K562 (cell line): ENCODE results near the gene ULK3. TPM values are rescaled to one million over a fixed set of nuclear protein-coding genes. Genes with fewer than 3 reads are reported as not detected.

Source experiments
- CREB1 ChIP-seq, 2 experiments: sonication (generic) in 1 of 2; formaldehyde crosslinking in 1 of 2; IDR thresholded peaks; 2 replicates each; pipeline versions ENCODE4 v1.6.1 to v1.8.0; 2012 to 2022; ENCODE audit warnings: inconsistent platforms in 1 of 2, mild to moderate bottlenecking in 1 of 2, missing genetic modification reagents in 1 of 2, moderate library complexity in 1 of 2
- CREM ChIP-seq: IDR thresholded peaks from 2 replicates; pipeline ENCODE4 v1.6.1; 2014; ENCODE audit warnings: antibody characterized with exemption, low read depth
- CSDE1 ChIP-seq, 2 experiments: fragments of 450-650 bp; IDR thresholded peaks; 2 replicates each; pipeline ENCODE4 v1.6.1; 2016; ENCODE audit warnings: mild to moderate bottlenecking in 1 of 2
- E2F6 ChIP-seq, 2 experiments: IDR thresholded peaks; 2 replicates each; pipeline ENCODE4 v1.6.1; 2011; ENCODE audit warnings: borderline replicate concordance in 1 of 2, control low read depth in 1 of 2, low read depth in 1 of 2, low read length in 1 of 2, mild to moderate bottlenecking in 1 of 2, mixed read lengths in 1 of 2, moderate library complexity in 1 of 2; ENCODE audit not compliant: insufficient read depth in 1 of 2, insufficient read length in 1 of 2, poor library complexity in 1 of 2, severe bottlenecking in 1 of 2; ENCODE audit errors: extremely low read depth in 1 of 2
- FOXP1 ChIP-seq: sonication (generic); formaldehyde crosslinking; IDR thresholded peaks from 2 replicates; pipeline ENCODE4 v1.8.0; 2022; ENCODE audit warnings: mild to moderate bottlenecking, missing genetic modification reagents
- GABPA ChIP-seq: fragments of 200-800 bp; sonication (Bioruptor generic); conservative IDR thresholded peaks from 2 replicates; pipeline ENCODE4 v1.6.1; 2016; ENCODE audit warnings: low read depth, missing genetic modification characterization, missing compliant biosample characterization
- NR2C2 ChIP-seq, 2 experiments: fragments of 200-800 bp in 1 of 2; sonication (Bioruptor generic) in 1 of 2; sonication (generic) in 1 of 2; formaldehyde crosslinking in 1 of 2; IDR thresholded peaks; 2 replicates each; pipeline versions ENCODE4 v1.6.1 to v1.8.0; 2016 to 2022; ENCODE audit warnings: mild to moderate bottlenecking in 1 of 2, missing compliant biosample characterization in 1 of 2, missing genetic modification characterization in 1 of 2, missing genetic modification reagents in 1 of 2
- RB1 ChIP-seq: fragments of 450-650 bp; IDR thresholded peaks from 2 replicates; pipeline ENCODE4 v1.6.1; 2017; ENCODE audit warnings: low read depth, mild to moderate bottlenecking
- SIRT6 ChIP-seq: IDR thresholded peaks from one replicate; pipeline ENCODE4 v1.6.1; 2012; ENCODE audit warnings: low read depth, mild to moderate bottlenecking, control low read depth, inconsistent platforms, low read length, moderate library complexity
- SUPT5H ChIP-seq: fragments of 450-650 bp; IDR thresholded peaks from 2 replicates; pipeline ENCODE4 v1.6.1; 2016
- TAF1 ChIP-seq: IDR thresholded peaks from 2 replicates; pipeline ENCODE4 v1.6.1; 2011; ENCODE audit warnings: mild to moderate bottlenecking, low read length, moderate library complexity; ENCODE audit not compliant: insufficient read depth, control insufficient read depth, severe bottlenecking; ENCODE audit errors: extremely low read depth
- TOE1 ChIP-seq, 2 experiments: fragments of 450-650 bp in 1 of 2; sonication (generic) in 1 of 2; formaldehyde crosslinking in 1 of 2; IDR thresholded peaks; 2 replicates each; pipeline versions ENCODE4 v1.7.1 to v1.8.0; 2016 to 2022; ENCODE audit warnings: borderline replicate concordance in 2 of 2, mild to moderate bottlenecking in 2 of 2, antibody characterized with exemption in 1 of 2, inconsistent platforms in 1 of 2, low read depth in 1 of 2, missing genetic modification reagents in 1 of 2, moderate library complexity in 1 of 2
- ZBTB12 ChIP-seq: fragments of 250-450 bp; sonication (Bioruptor Pico); IDR thresholded peaks from 2 replicates; pipeline ENCODE4 v1.4.0; 2020
- ZBTB17 ChIP-seq: fragments of 450-650 bp; formaldehyde crosslinking; IDR thresholded peaks from 2 replicates; pipeline ENCODE4 v1.4.0; 2020; ENCODE audit warnings: mild to moderate bottlenecking
- ZNF431 ChIP-seq: sonication (generic); formaldehyde crosslinking; IDR thresholded peaks from 2 replicates; pipeline ENCODE4 v1.8.0; 2022; ENCODE audit warnings: mild to moderate bottlenecking, missing genetic modification reagents
- ZNF583 ChIP-seq: fragments of 250-450 bp; sonication (Bioruptor Pico); IDR thresholded peaks from 2 replicates; pipeline ENCODE4 v1.4.0; 2020
- ZNF76 ChIP-seq: fragments of 250-450 bp; sonication (Bioruptor Pico); IDR thresholded peaks from 2 replicates; pipeline ENCODE4 v1.4.0; 2020; ENCODE audit warnings: mild to moderate bottlenecking, moderate library complexity, borderline replicate concordance
- ZSCAN32 ChIP-seq: fragments of 450-650 bp; formaldehyde crosslinking; IDR thresholded peaks from 2 replicates; pipeline ENCODE4 v1.4.0; 2020; ENCODE audit warnings: mild to moderate bottlenecking, moderate library complexity
- polyA plus RNA-seq, 8 experiments: library from polyadenylated mRNA; depleted of rRNA in 4 of 8; stranded (reverse) in 5 of 8; unstranded in 3 of 8; fragments of >200 nt; fragmentation: Nextera tagmentation in 2 of 8; fragmentation: Illumina TruSeq in 1 of 8; extraction: Ambion mirVana in 2 of 8; extraction: Trizol in 1 of 8; gene quantifications; 2 replicates each; pipeline versions ENCODE4 v1.2.1 to v1.2.3, GENCODE V29; 2011 to 2014; ENCODE audit warnings: inconsistent platforms in 1 of 8, missing spikeins in 1 of 8
- total RNA-seq, 7 experiments: library from RNA; depleted of rRNA in 6 of 7; stranded (reverse); fragments of >200 nt in 6 of 7; fragmentation: Illumina TruSeq in 2 of 7; extraction: Trizol in 2 of 7; gene quantifications; 2 replicates each; pipeline versions ENCODE4 v1.2.1 to v1.2.3, GENCODE V29; 2011 to 2021; ENCODE audit warnings: low replicate concordance in 1 of 7
- TF ChIP-seq, protein P1 (sequence below), 2 experiments: IDR thresholded peaks; 2 replicates each; pipeline ENCODE4 v1.6.1; 2012; ENCODE audit warnings: improper control_type of control experiment in 2 of 2, low read depth in 2 of 2, low read length in 2 of 2, borderline replicate concordance in 1 of 2
- TF ChIP-seq, protein P2 (sequence below): sonication (generic); formaldehyde crosslinking; IDR thresholded peaks from 2 replicates; pipeline ENCODE4 v1.9.0; 2022; ENCODE audit warnings: mild to moderate bottlenecking, missing genetic modification reagents

ULK3 gene
- total and polyA plus RNA-seq, 9 of the 15 experiments (the other 6 are each of a cell fraction or from before 2014, with no cell fraction given), result 0.68 to 68.0 (median 34.9) TPM

GRCh38 chr15:74889883-74890664 lies 47.1 kb upstream of the ULK3 start, which contains the start of gene MPI (continued):
- TF ChIP-seq CREB1 (IDR thresholded peaks at IDR 0.05) (peak; percentile 77), CREB1 (CRISPR knock-in tag; IDR thresholded peaks at IDR 0.05) (peak; percentile 80), TOE1 (IDR thresholded peaks at IDR 0.05; ENCODE audit: borderline replicate concordance) (0 out of 2 replicates have a peak, but pooled peaks have one; percentile 35), TOE1 (CRISPR knock-in tag; IDR thresholded peaks at IDR 0.05; ENCODE audit: borderline replicate concordance, low read depth) (no peak), RB1 (peak; percentile 51; the same call in 1 of the 2 replicates), CREM (peak; percentile 92), ZBTB17 (peak; percentile 26; the same call in 1 of the 2 replicates), ZSCAN32 (CRISPR knock-in tag) (no peak), ZNF76 (CRISPR knock-in tag) (peak; percentile 69; the same call in 1 of the 2 replicates), ZNF583 (CRISPR knock-in tag) (no peak), FOXP1 (0 out of 2 replicates have a peak, but pooled peaks have one; percentile 75), NR2C2 (CRISPR knock-in tag; IDR thresholded peaks at IDR 0.05) (peak; percentile 79), NR2C2 (tag; IDR thresholded peaks at IDR 0.05) (peak; percentile 71), SUPT5H (peak; percentile 97), ZBTB12 (peak; percentile 69; the same call in 1 of the 2 replicates), TAF1 (peak; percentile 81), E2F6 (IDR thresholded peaks at IDR 0.05; ENCODE audit: borderline replicate concordance in 1 of 2, extremely low read depth in 1 of 2, insufficient read depth in 1 of 2, insufficient read length in 1 of 2, low read depth in 1 of 2, low read length in 1 of 2, poor library complexity in 1 of 2, severe bottlenecking in 1 of 2) (peak; percentile 26 to 49), SIRT6 (no peak), GABPA (tag) (peak; percentile 4; the same call in 1 of the 2 replicates), ZNF431 (0 out of 2 replicates have a peak, but pooled peaks have one; percentile 12), CSDE1 (IDR thresholded peaks at IDR 0.05) (peak in 1 of 2 experiments; percentile 78; a peak in 2 of 4 replicates)
- TF ChIP-seq, protein P1, sequence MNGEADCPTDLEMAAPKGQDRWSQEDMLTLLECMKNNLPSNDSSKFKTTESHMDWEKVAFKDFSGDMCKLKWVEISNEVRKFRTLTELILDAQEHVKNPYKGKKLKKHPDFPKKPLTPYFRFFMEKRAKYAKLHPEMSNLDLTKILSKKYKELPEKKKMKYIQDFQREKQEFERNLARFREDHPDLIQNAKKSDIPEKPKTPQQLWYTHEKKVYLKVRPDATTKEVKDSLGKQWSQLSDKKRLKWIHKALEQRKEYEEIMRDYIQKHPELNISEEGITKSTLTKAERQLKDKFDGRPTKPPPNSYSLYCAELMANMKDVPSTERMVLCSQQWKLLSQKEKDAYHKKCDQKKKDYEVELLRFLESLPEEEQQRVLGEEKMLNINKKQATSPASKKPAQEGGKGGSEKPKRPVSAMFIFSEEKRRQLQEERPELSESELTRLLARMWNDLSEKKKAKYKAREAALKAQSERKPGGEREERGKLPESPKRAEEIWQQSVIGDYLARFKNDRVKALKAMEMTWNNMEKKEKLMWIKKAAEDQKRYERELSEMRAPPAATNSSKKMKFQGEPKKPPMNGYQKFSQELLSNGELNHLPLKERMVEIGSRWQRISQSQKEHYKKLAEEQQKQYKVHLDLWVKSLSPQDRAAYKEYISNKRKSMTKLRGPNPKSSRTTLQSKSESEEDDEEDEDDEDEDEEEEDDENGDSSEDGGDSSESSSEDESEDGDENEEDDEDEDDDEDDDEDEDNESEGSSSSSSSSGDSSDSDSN (IDR thresholded peaks at IDR 0.05; ENCODE audit: borderline replicate concordance in 1 of 2, low read depth in 2 of 2, low read length in 2 of 2), result 0 out of 4 replicates have a peak, but pooled peaks of 1 of the 2 experiments have one; percentile 16
- TF ChIP-seq, protein P2, sequence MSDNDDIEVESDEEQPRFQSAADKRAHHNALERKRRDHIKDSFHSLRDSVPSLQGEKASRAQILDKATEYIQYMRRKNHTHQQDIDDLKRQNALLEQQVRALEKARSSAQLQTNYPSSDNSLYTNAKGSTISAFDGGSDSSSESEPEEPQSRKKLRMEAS (CRISPR knock-in tag), result peak; percentile 69
